OCI-LY7 (cell line): ENCODE results near the gene PRAC2. TPM values are rescaled to one million over a fixed set of nuclear protein-coding genes. Genes with fewer than 3 reads are reported as not detected.

Source experiments
- BruUV-seq: library from RNA; stranded (reverse); fragments of 400-500 nt; replicated peaks from 2 replicates; lab custom pipeline; 2021; lab: Mats Ljungman, UMichigan
- CTCF ChIA-PET: fragments of 300-600 bp; sonication (Branson Sonifier 250); formaldehyde crosslinking; loops from one replicate; lab custom pipeline; 2022; ENCODE audit warnings: antibody characterized with exemption; ENCODE audit not compliant: unreplicated experiment; lab: Charles Lee
- POLR2A ChIA-PET: fragments of 300-600 bp; sonication (Branson Sonifier 250); formaldehyde crosslinking; loops from one replicate; lab custom pipeline; 2022; ENCODE audit warnings: antibody characterized with exemption; lab: Charles Lee
- DNase-seq: peaks from one replicate; pipeline ENCODE4 v3.0.0-alpha.2; 2015; ENCODE audit warnings: low spot score
- H2AFZ ChIP-seq: fragments of 200-600 bp; sonication (generic), shearing (Covaris generic); 2 replicates; pipeline ENCODE4 v1.6.1; 2014; ENCODE audit warnings: mild to moderate bottlenecking, antibody characterized with exemption, low read length, moderate library complexity
- H3K27ac ChIP-seq: fragments of 200-600 bp; sonication (generic); 2 replicates; pipeline ENCODE4 v1.5.1; 2014; ENCODE audit warnings: mixed run types, low read depth, mild to moderate bottlenecking, moderate library complexity, low read length, inconsistent platforms; ENCODE audit not compliant: poor library complexity, severe bottlenecking
- H3K36me3 ChIP-seq: fragments of 200-600 bp; sonication (generic); 2 replicates; pipeline ENCODE4 v1.6.1; 2014; ENCODE audit warnings: mild to moderate bottlenecking, antibody characterized with exemption, low read length, moderate library complexity, mixed read lengths; ENCODE audit not compliant: insufficient read depth
- H3K4me1 ChIP-seq: fragments of 200-600 bp; sonication (generic); 2 replicates; pipeline ENCODE4 v1.5.1; 2014; ENCODE audit warnings: mild to moderate bottlenecking, low read length; ENCODE audit not compliant: insufficient read depth, poor library complexity, severe bottlenecking
- H3K4me2 ChIP-seq: fragments of 200-600 bp; sonication (generic); 2 replicates; pipeline ENCODE4 v1.6.1; 2014; ENCODE audit warnings: mild to moderate bottlenecking, low read length
- H3K4me3 ChIP-seq: fragments of 200-600 bp; sonication (generic); 2 replicates; pipeline ENCODE4 v1.5.1; 2014; ENCODE audit warnings: mild to moderate bottlenecking, low read depth, low read length; ENCODE audit not compliant: poor library complexity, severe bottlenecking
- H3K79me2 ChIP-seq: fragments of 200-600 bp; sonication (generic); 2 replicates; pipeline ENCODE4 v1.6.1; 2016; ENCODE audit warnings: low read depth, mild to moderate bottlenecking, low read length, moderate library complexity, mixed read lengths; ENCODE audit not compliant: insufficient read depth
- H3K9me2 ChIP-seq: fragments of 200-600 bp; sonication (generic); 2 replicates; pipeline ENCODE4 v1.6.1; 2016; ENCODE audit warnings: mild to moderate bottlenecking, low read length, mixed read lengths; ENCODE audit not compliant: insufficient read depth
- H3K9me3 ChIP-seq: fragments of 200-600 bp; sonication (generic); 2 replicates; pipeline ENCODE4 v1.6.1; 2014; ENCODE audit warnings: mild to moderate bottlenecking, mixed run types, low read length, mixed read lengths
- H4K20me1 ChIP-seq: fragments of 200-600 bp; sonication (generic); 2 replicates; pipeline ENCODE4 v1.6.1; 2014; ENCODE audit warnings: mild to moderate bottlenecking, antibody characterized with exemption, low read length, moderate library complexity, mixed read lengths; ENCODE audit not compliant: insufficient read depth
- EZH2phosphoT487 ChIP-seq: fragments of 200-600 bp; sonication (generic); IDR thresholded peaks from 2 replicates; pipeline ENCODE4 v1.6.1; 2018; ENCODE audit warnings: low read depth, borderline replicate concordance, mild to moderate bottlenecking, mixed run types, antibody characterized with exemption, low read length, moderate library complexity, mixed read lengths
- intact Hi-C: fragments of 100-400 bp; cut with micrococcal nuclease; formaldehyde crosslinking; loops from one replicate; pipeline ENCODE4 v1.10.0; 2022; ENCODE audit not compliant: unreplicated experiment
- total RNA-seq, 2 experiments: library from RNA; depleted of rRNA in 1 of 2; stranded (reverse); fragments of >200 nt in 1 of 2; shearing (Covaris generic) in 1 of 2; gene quantifications; 2 replicates each; pipeline ENCODE4 v1.2.3, GENCODE V29; 2014 to 2022
- TF ChIP-seq, protein P1 (sequence below): fragments of 200-600 bp; sonication (generic); conservative IDR thresholded peaks from 2 replicates; pipeline ENCODE4 v1.5.1; 2014; ENCODE audit warnings: mild to moderate bottlenecking, antibody characterized with exemption, low read length, moderate library complexity, mixed read lengths

The PRAC2 gene
- total RNA-seq, 2 experiments from 2014 or later, result not detected

DNA sequence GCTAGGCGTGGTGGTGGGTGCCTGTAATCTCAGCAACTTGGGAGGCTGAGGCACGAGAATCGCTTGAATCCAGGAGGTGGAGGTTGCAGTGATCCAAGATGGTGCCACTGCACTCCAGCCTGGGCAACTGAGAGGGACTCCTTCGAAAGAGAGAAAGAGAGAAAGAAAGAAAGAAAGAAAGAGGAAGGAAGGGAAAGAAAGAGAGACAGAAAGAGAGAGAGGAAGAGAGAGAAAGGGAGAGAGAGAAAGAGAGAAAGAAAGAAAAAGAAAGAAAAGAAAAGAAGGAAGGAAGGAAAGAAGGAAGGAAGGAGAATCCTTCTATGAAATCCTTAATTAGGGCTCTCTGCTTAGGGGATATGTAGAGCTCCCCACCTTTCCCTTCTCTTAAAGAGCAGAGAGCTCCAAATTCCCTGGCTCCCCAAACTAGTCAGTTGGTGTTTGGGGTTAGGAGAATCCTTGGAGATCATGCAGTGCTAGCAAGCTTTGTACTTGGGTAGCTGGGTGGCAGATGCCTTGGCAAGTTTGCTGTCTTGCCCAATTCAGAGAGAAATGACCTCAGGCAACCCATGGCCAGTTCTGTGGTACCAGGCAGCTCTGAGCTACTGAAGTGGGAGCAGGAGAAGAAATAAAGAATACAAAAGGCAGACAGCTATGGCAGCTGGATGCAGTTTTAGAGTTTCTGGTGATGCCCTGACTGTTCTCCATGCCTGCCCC, 14.5 kb downstream of the PRAC2 start:
- ChIA-PET POLR2A (interaction anchor here (0.6 kb wide), 1 partner anchor 599 kb away, joined by 5 read pairs; no protein-coding TSS in a partner anchor), CTCF (interaction anchor here (0.6 kb wide), 1 partner anchor 9 kb away, joined by 3 read pairs; the partner anchor contains the start of gene HOXB13)
- Histone ChIP-seq H3K27ac (no peak overlapping the region), H3K79me2 (no peaks in the 10 kb centered on the region), H3K9me2 (no peaks in the 10 kb centered on the region), H3K4me2 (no peak overlapping the region), H3K4me1 (no peaks in the 10 kb centered on the region), H3K4me3 (no peak overlapping the region), H2AFZ (no peak overlapping the region), H3K9me3 (no peaks in the 10 kb centered on the region), H3K36me3 (no peaks in the 10 kb centered on the region), H4K20me1 (no peaks in the 10 kb centered on the region)
- BruUV-seq, result no TSS peak
- intact Hi-C loops, result no loop called here
- TF ChIP-seq EZH2phosphoT487, result no peak
- TF ChIP-seq, protein P1, sequence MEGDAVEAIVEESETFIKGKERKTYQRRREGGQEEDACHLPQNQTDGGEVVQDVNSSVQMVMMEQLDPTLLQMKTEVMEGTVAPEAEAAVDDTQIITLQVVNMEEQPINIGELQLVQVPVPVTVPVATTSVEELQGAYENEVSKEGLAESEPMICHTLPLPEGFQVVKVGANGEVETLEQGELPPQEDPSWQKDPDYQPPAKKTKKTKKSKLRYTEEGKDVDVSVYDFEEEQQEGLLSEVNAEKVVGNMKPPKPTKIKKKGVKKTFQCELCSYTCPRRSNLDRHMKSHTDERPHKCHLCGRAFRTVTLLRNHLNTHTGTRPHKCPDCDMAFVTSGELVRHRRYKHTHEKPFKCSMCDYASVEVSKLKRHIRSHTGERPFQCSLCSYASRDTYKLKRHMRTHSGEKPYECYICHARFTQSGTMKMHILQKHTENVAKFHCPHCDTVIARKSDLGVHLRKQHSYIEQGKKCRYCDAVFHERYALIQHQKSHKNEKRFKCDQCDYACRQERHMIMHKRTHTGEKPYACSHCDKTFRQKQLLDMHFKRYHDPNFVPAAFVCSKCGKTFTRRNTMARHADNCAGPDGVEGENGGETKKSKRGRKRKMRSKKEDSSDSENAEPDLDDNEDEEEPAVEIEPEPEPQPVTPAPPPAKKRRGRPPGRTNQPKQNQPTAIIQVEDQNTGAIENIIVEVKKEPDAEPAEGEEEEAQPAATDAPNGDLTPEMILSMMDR, result no peak
- DNase-seq, result no peak

DNA sequence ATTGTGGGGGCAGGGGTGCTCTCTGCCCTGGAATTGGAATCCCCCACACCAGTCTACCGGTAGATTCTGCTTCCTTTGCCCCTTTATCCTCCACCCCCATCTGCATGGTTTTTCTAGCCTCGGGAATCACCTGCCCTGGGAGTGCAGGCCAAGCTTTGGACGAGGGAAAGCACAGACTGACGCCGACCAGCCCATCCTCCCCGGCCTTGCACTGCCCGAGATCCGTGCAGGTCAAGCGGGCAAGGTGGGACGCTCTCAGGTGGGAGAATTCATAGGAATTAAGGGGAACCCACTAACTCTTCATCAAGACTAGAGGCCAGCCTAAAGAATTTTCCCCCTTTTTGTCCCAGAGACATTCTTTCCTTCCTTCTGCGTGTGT, 15.4 kb downstream of the PRAC2 start:
- Histone ChIP-seq H3K4me3 (no peak overlapping the region), H3K36me3 (no peaks in the 10 kb centered on the region), H3K4me2 (no peak overlapping the region), H3K9me3 (no peaks in the 10 kb centered on the region), H2AFZ (no peak overlapping the region), H3K4me1 (no peaks in the 10 kb centered on the region), H3K27ac (no peak overlapping the region), H3K79me2 (no peaks in the 10 kb centered on the region), H4K20me1 (no peaks in the 10 kb centered on the region), H3K9me2 (no peaks in the 10 kb centered on the region)
- BruUV-seq, result no TSS peak
- TF ChIP-seq, protein P1, result no peak
- no peak for TF ChIP-seq EZH2phosphoT487
- intact Hi-C loops, result no loop called here
- POLR2A ChIA-PET, result no interaction called here
- CTCF ChIA-PET, result no interaction called here
- DNase-seq, result no peak

DNA sequence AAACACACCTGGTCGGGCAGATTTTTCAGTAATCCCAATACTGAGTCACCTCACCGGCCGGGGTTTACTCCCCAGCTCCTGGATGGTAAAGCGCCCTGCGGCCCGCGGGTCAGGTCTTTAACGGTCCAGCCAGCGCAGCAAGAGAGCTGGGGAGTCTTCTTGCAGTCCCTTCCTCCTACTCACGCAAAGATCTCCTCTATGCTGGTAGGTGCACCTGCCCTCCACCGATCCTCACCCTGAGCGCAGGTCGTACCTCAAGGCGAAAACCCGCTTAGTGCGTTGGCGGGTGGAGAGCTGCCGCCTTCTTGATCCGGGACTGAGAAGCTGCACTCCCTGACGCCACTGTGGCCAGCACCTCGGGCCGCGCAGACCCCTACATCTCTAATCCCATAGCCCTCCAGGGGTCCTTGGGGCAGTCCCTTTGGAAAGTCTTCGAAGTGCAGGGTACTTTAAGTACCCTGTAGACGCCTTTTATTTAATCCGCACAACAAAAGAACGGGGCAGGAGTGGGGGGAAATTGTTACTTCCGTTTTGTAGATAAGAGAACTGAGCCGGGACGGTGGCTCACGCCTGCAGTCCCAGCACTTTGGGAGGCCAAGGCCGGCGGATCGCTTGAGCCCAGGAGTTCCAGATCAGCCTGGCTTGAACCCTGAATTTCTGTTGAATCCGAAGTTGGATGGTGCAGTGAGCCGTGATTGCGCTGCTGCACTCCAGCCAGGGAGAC, 16.0 kb downstream of the PRAC2 start:
- H2AFZ ChIP-seq, result no peak overlapping the region
- H3K4me3 ChIP-seq, result no peak overlapping the region
- ChIA-PET POLR2A (no interaction called here), CTCF (no interaction called here)
- no peaks in the 10 kb centered on the region for H3K4me1 ChIP-seq
- intact Hi-C loops, result no loop called here
- no peak overlapping the region for H3K4me2 ChIP-seq
- H3K27ac ChIP-seq, result no peak overlapping the region
- no peak for DNase-seq
- H3K79me2 ChIP-seq, result no peaks in the 10 kb centered on the region
- no peaks in the 10 kb centered on the region for H4K20me1 ChIP-seq
- no TSS peak for BruUV-seq
- H3K36me3 ChIP-seq, result no peaks in the 10 kb centered on the region
- no peaks in the 10 kb centered on the region for H3K9me2 ChIP-seq
- H3K9me3 ChIP-seq, result no peaks in the 10 kb centered on the region
- TF ChIP-seq EZH2phosphoT487, result no peak
- TF ChIP-seq, protein P1, result no peak
